Liver (tissue), 9 donors: ENCODE results near the gene TMPRSS13. TPM values are rescaled to one million over a fixed set of nuclear protein-coding genes. Genes with fewer than 3 reads are reported as not detected.

Source experiments
- DNase-seq: peaks from one replicate; pipeline ENCODE4 v3.0.0-alpha.2; 2017; ENCODE audit warnings: low spot score
- H3K27ac ChIP-seq, 2 donors: one replicate each; pipeline ENCODE4 v1.7.0; 2013; ENCODE audit warnings: inconsistent platforms in 2 of 2, low read length in 2 of 2, control low read depth in 1 of 2, low read depth in 1 of 2, mild to moderate bottlenecking in 1 of 2
- H3K27me3 ChIP-seq, 4 donors: one replicate each; pipeline versions ENCODE4 v1.6.1 to v1.7.0; 2013; ENCODE audit warnings: low read length in 3 of 4, inconsistent platforms in 1 of 4, mild to moderate bottlenecking in 1 of 4, moderate library complexity in 1 of 4; ENCODE audit not compliant: control insufficient read depth in 4 of 4, insufficient read depth in 4 of 4
- H3K36me3 ChIP-seq, 4 donors: one replicate each; pipeline versions ENCODE4 v1.6.1 to v1.7.0; 2013; ENCODE audit warnings: low read length in 3 of 4, mild to moderate bottlenecking in 3 of 4, low read depth in 1 of 4, moderate library complexity in 1 of 4; ENCODE audit not compliant: control insufficient read depth in 4 of 4, insufficient read depth in 3 of 4
- H3K4me1 ChIP-seq, 4 donors: one replicate each; pipeline versions ENCODE4 v1.6.1 to v1.7.0; 2013; ENCODE audit warnings: low read length in 3 of 4, mild to moderate bottlenecking in 3 of 4, moderate library complexity in 1 of 4; ENCODE audit not compliant: control insufficient read depth in 4 of 4, insufficient read depth in 4 of 4
- H3K4me3 ChIP-seq, 3 donors: one replicate each; pipeline versions ENCODE4 v1.6.1 to v1.7.0; 2013; ENCODE audit warnings: low read length in 3 of 3, control low read depth in 1 of 3, low read depth in 1 of 3, mild to moderate bottlenecking in 1 of 3
- H3K9ac ChIP-seq, 2 donors: one replicate each; pipeline ENCODE4 v1.7.0; 2013; ENCODE audit warnings: low read length in 2 of 2, mild to moderate bottlenecking in 2 of 2, moderate library complexity in 2 of 2, control low read depth in 1 of 2, low read depth in 1 of 2
- H3K9me3 ChIP-seq, 4 donors: one replicate each; pipeline versions ENCODE4 v1.6.1 to v1.7.0; 2013; ENCODE audit warnings: low read length in 3 of 4; ENCODE audit not compliant: control insufficient read depth in 4 of 4
- CTCF ChIP-seq: fragments of 150-350 bp; IDR thresholded peaks from 2 replicates; pipeline ENCODE4 v1.5.1; 2017; ENCODE audit warnings: improper control_type of control experiment, low read depth, low read length; ENCODE audit not compliant: missing input control
- EGR1 ChIP-seq, 2 donors: IDR thresholded peaks; 2 replicates each; pipeline ENCODE4 v1.6.1; 2016 to 2018; ENCODE audit warnings: antibody characterized with exemption in 2 of 2, low read depth in 2 of 2
- FOXA1 ChIP-seq: IDR thresholded peaks from 2 replicates; pipeline ENCODE4 v1.6.1; 2016; ENCODE audit warnings: antibody characterized with exemption
- FOXA2 ChIP-seq: IDR thresholded peaks from 2 replicates; pipeline ENCODE4 v1.6.1; 2016; ENCODE audit warnings: antibody characterized with exemption
- GABPA ChIP-seq, 2 donors: IDR thresholded peaks in 1 of 2; conservative IDR thresholded peaks in 1 of 2; 2 replicates each; pipeline ENCODE4 v1.6.1; 2016; ENCODE audit warnings: antibody characterized with exemption in 2 of 2, mild to moderate bottlenecking in 1 of 2, moderate library complexity in 1 of 2
- HNF4A ChIP-seq, 2 donors: conservative IDR thresholded peaks; 2 replicates each; pipeline ENCODE4 v1.6.1; 2016; ENCODE audit warnings: antibody characterized with exemption in 2 of 2, mild to moderate bottlenecking in 2 of 2
- HNF4G ChIP-seq: IDR thresholded peaks from 2 replicates; pipeline ENCODE4 v1.6.1; 2016; ENCODE audit warnings: antibody characterized with exemption
- JUND ChIP-seq, 2 donors: IDR thresholded peaks; 2 replicates each; pipeline ENCODE4 v1.6.1; 2016; ENCODE audit warnings: antibody characterized with exemption in 2 of 2
- NR2F2 ChIP-seq: IDR thresholded peaks from 2 replicates; pipeline ENCODE4 v1.6.1; 2016; ENCODE audit warnings: antibody characterized with exemption
- RAD21 ChIP-seq, 2 donors: IDR thresholded peaks; 2 replicates each; pipeline ENCODE4 v1.6.1; 2016; ENCODE audit warnings: antibody characterized with exemption in 2 of 2, mild to moderate bottlenecking in 2 of 2
- REST ChIP-seq: IDR thresholded peaks from 2 replicates; pipeline ENCODE4 v1.6.1; 2016; ENCODE audit warnings: antibody characterized with exemption, mild to moderate bottlenecking
- RXRA ChIP-seq, 2 donors: IDR thresholded peaks; 2 replicates each; pipeline ENCODE4 v1.6.1; 2017 to 2018; ENCODE audit warnings: antibody characterized with exemption in 2 of 2, mild to moderate bottlenecking in 1 of 2
- SP1 ChIP-seq: IDR thresholded peaks from 2 replicates; pipeline ENCODE4 v1.6.1; 2018; ENCODE audit warnings: antibody characterized with exemption, mild to moderate bottlenecking
- TAF1 ChIP-seq: conservative IDR thresholded peaks from 2 replicates; pipeline ENCODE4 v1.6.1; 2016; ENCODE audit warnings: antibody characterized with exemption, mild to moderate bottlenecking
- YY1 ChIP-seq: IDR thresholded peaks from 2 replicates; pipeline ENCODE4 v1.6.1; 2016; ENCODE audit warnings: antibody characterized with exemption, mild to moderate bottlenecking
- ZBTB33 ChIP-seq: IDR thresholded peaks from 2 replicates; pipeline ENCODE4 v1.6.1; 2016; ENCODE audit warnings: antibody characterized with exemption
- WGBS: extraction: QIAGEN DNeasy Blood & Tissue Kit; methylation state at CpG from one replicate; pipeline ENCODE4 v1.1.7; 2013; 5-methylcytosine and 5-hydroxymethylcytosine counted together
- polyA plus RNA-seq, 2 donors: library from polyadenylated mRNA; stranded (reverse) in 1 of 2; unstranded in 1 of 2; fragments of 200-250 nt in 1 of 2; fragments of >200 nt in 1 of 2; fragmentation: Nextera tagmentation in 1 of 2; extraction: Ambion mirVana in 1 of 2; gene quantifications; one replicate each; pipeline versions ENCODE4 v1.2.1 to v1.2.3, GENCODE V29; 2013 to 2015
- total RNA-seq, 2 donors: library from RNA; depleted of rRNA; stranded (reverse); fragments of >200 nt; gene quantifications; one replicate each; pipeline ENCODE4 v1.2.3, GENCODE V29; 2014
- TF ChIP-seq, protein P1 (sequence below): IDR thresholded peaks from 2 replicates; pipeline ENCODE4 v1.6.1; 2016; ENCODE audit warnings: antibody characterized with exemption
- donor health status: healthy.
- donor health status: healthy.
- donor health status: healthy.
- donor health status: healthy.
- donor health status: healthy.

Gene TMPRSS13
- total and polyA plus RNA-seq, 4 donors: 0.11 to 0.93 (median 0.24) TPM

DNA sequence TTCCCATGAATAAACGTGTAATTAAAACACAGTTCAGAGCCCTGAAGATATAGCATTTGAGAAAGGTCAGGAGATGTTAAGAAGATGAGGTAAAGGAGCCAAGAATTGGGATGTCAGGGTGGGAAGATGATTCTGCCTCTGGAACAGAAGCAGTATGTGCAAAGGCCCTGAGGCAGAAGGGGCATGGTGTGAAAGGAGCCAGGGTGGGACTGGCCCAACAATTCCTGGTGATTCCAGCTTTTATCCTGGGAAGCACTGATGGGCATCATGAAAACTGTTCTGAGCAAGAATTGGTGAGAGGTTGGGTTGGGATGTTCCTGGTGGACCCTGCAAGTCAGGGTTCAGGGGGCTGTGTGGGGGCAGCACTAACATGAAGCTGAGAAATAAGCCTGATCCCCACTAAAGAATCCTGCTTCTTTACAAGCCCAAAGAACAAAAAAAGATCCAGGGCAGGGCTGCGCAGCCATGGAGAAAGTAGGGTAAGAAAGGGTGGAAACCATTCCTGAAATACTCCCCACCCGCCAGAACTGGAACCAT is 50.2 kb downstream of the TMPRSS13 start (continued):
- TF ChIP-seq FOXA2 (no peak), FOXA1 (no peak)
- TF ChIP-seq, protein P1, sequence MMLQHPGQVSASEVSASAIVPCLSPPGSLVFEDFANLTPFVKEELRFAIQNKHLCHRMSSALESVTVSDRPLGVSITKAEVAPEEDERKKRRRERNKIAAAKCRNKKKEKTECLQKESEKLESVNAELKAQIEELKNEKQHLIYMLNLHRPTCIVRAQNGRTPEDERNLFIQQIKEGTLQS: no peak

- no peaks in the 10 kb centered on the region for H3K9me3 ChIP-seq
- peaks cover 0 to 13% (median 8%) of the 10 kb centered on the region in 4 donors for H3K4me1 ChIP-seq
- TF ChIP-seq YY1 (no peak), HNF4G (no peak), NR2F2 (no peak), CTCF (no peak), EGR1 (IDR thresholded peaks at IDR 0.05; ENCODE audit: low read depth in 2 of 2) (no peak), HNF4A (conservative IDR thresholded peaks at IDR 0.05) (no peak), JUND (IDR thresholded peaks at IDR 0.05) (no peak), FOXA1 (no peak)
- TF ChIP-seq, protein P1: no peak
- 81% methylated on average over 6 of the region's 6 CpGs for WGBS
- no peak overlapping the region for H3K4me3 ChIP-seq
- no peak overlapping the region for H3K27ac ChIP-seq
- peaks cover 0 to 19% (median 1%) of the 10 kb centered on the region in 4 donors for H3K27me3 ChIP-seq
- DNase-seq: peak; percentile 4
- no peak overlapping the region for H3K9ac ChIP-seq
- no peaks in the 10 kb centered on the region for H3K36me3 ChIP-seq
These were observed 50.8 kb downstream of the TMPRSS13 start for GRCh38 chr11:117878314-117878938.

GRCh38 chr11:117877120-117877784 is 52.0 kb downstream of the TMPRSS13 start:
- H3K4me1 ChIP-seq: peaks cover 0 to 15% (median 8%) of the 10 kb centered on the region in 4 donors
- no peaks in the 10 kb centered on the region for H3K9me3 ChIP-seq
- DNase-seq: peak; percentile 28
- no peak overlapping the region for H3K9ac ChIP-seq
- peak overlapping the region; percentile 6 to 77 for H3K27ac ChIP-seq
- WGBS: 30% methylated on average over 12 of the region's 12 CpGs
- H3K4me3 ChIP-seq: peak overlapping the region in 1 of 3 donors; percentile 44
- H3K36me3 ChIP-seq: no peaks in the 10 kb centered on the region
- peaks cover 0 to 19% (median 1%) of the 10 kb centered on the region in 4 donors for H3K27me3 ChIP-seq
- TF ChIP-seq ZBTB33 (no peak), FOXA2 (no peak), RXRA (IDR thresholded peaks at IDR 0.05) (no peak), TAF1 (no peak), SP1 (no peak), HNF4A (conservative IDR thresholded peaks at IDR 0.05) (no peak), YY1 (no peak), JUND (IDR thresholded peaks at IDR 0.05) (no peak), REST (no peak), RAD21 (IDR thresholded peaks at IDR 0.05) (no peak), GABPA (IDR thresholded peaks at IDR 0.05 in 1 of 2, conservative IDR thresholded peaks at IDR 0.05 in 1 of 2) (no peak), EGR1 (IDR thresholded peaks at IDR 0.05; ENCODE audit: low read depth in 2 of 2) (no peak), CTCF (no peak), HNF4G (no peak), FOXA1 (no peak)
- TF ChIP-seq, protein P1: no peak
